OCI-LY1 (cell line): Measurements from ENCODE around the gene NFAM1.

Experiments used
- H2AFZ ChIP-seq: fragments of 200-600 bp; sonication (generic), shearing (Covaris generic); 2 replicates; pipeline ENCODE4 v1.6.0; 2014; ENCODE audit warnings: antibody characterized with exemption, mild to moderate bottlenecking, low read length
- H3F3A ChIP-seq: fragments of 200-600 bp; sonication (generic), shearing (Covaris generic); 2 replicates; pipeline ENCODE4 v1.6.0; 2014; ENCODE audit warnings: mild to moderate bottlenecking, antibody characterized with exemption, low read length, moderate library complexity; ENCODE audit not compliant: insufficient read depth
- H3K27ac ChIP-seq: fragments of 200-600 bp; sonication (generic); 2 replicates; pipeline ENCODE4 v1.5.1; 2014; ENCODE audit warnings: low read length, mixed run types, mild to moderate bottlenecking, low read depth; ENCODE audit not compliant: poor library complexity, severe bottlenecking
- H3K27me3 ChIP-seq: fragments of 200-600 bp; sonication (generic); 2 replicates; pipeline ENCODE4 v1.6.0; 2014; ENCODE audit warnings: antibody characterized with exemption, mild to moderate bottlenecking, low read length, moderate library complexity; ENCODE audit not compliant: insufficient read depth
- H3K36me3 ChIP-seq: fragments of 200-600 bp; sonication (generic); 2 replicates; pipeline ENCODE4 v1.6.1; 2014; ENCODE audit warnings: mild to moderate bottlenecking, antibody characterized with exemption, low read length, moderate library complexity, mixed read lengths; ENCODE audit not compliant: insufficient read depth
- H3K4me1 ChIP-seq: fragments of 200-600 bp; sonication (generic); 2 replicates; pipeline ENCODE4 v1.5.1; 2014; ENCODE audit warnings: mild to moderate bottlenecking, low read length, moderate library complexity; ENCODE audit not compliant: insufficient read depth, severe bottlenecking
- H3K4me2 ChIP-seq: fragments of 200-600 bp; sonication (generic), shearing (Covaris generic); 2 replicates; pipeline ENCODE4 v1.6.1; 2014; ENCODE audit warnings: low read length
- H3K4me3 ChIP-seq: fragments of 200-600 bp; sonication (generic); 2 replicates; pipeline ENCODE4 v1.5.1; 2014; ENCODE audit warnings: low read length, low read depth, mild to moderate bottlenecking, mixed read lengths; ENCODE audit not compliant: poor library complexity, severe bottlenecking
- H3K79me2 ChIP-seq: fragments of 200-600 bp; shearing (Covaris generic); 2 replicates; pipeline ENCODE4 v1.6.1; 2016; ENCODE audit warnings: mixed run types, low read length, mixed read lengths; ENCODE audit not compliant: insufficient read depth
- H3K9ac ChIP-seq: fragments of 200-600 bp; sonication (generic), shearing (Covaris generic); 2 replicates; pipeline ENCODE4 v1.6.1; 2014; ENCODE audit warnings: mild to moderate bottlenecking, low read length, mixed read lengths
- H3K9me2 ChIP-seq: fragments of 200-600 bp; sonication (generic), shearing (Covaris generic); 2 replicates; pipeline ENCODE4 v1.6.1; 2014; ENCODE audit warnings: low read depth, mild to moderate bottlenecking, low read length, mixed read lengths
- H3K9me3 ChIP-seq: fragments of 200-600 bp; shearing (Covaris generic); 2 replicates; pipeline ENCODE4 v1.6.1; 2014; ENCODE audit warnings: low read length, mixed read lengths
- H4K20me1 ChIP-seq: fragments of 200-600 bp; sonication (generic), shearing (Covaris generic); 2 replicates; pipeline ENCODE4 v1.6.0; 2016; ENCODE audit warnings: mild to moderate bottlenecking, low read length; ENCODE audit not compliant: insufficient read depth
- EZH2 ChIP-seq: fragments of 200-600 bp; sonication (generic), shearing (Covaris generic); IDR thresholded peaks from 2 replicates; pipeline ENCODE4 v1.8.0; 2017; ENCODE audit warnings: borderline replicate concordance, mixed run types, mild to moderate bottlenecking, antibody characterized with exemption, low read length, moderate library complexity, mixed read lengths
- TF ChIP-seq, protein P1 (sequence below): fragments of 200-600 bp; sonication (generic), shearing (Covaris generic); IDR thresholded peaks from 2 replicates; pipeline ENCODE4 v1.5.1; 2017; ENCODE audit warnings: mild to moderate bottlenecking, antibody characterized with exemption, low read length, moderate library complexity, mixed read lengths

NFAM1 gene

GRCh38 chr22:42425337-42425988 lies 6.7 kb downstream of the NFAM1 start:
- no peaks in the 10 kb centered on the region for H3F3A ChIP-seq
- no peaks in the 10 kb centered on the region for H3K79me2 ChIP-seq
- H3K36me3 ChIP-seq, result no peaks in the 10 kb centered on the region
- no peak overlapping the region for H3K4me3 ChIP-seq
- TF ChIP-seq, protein P1, sequence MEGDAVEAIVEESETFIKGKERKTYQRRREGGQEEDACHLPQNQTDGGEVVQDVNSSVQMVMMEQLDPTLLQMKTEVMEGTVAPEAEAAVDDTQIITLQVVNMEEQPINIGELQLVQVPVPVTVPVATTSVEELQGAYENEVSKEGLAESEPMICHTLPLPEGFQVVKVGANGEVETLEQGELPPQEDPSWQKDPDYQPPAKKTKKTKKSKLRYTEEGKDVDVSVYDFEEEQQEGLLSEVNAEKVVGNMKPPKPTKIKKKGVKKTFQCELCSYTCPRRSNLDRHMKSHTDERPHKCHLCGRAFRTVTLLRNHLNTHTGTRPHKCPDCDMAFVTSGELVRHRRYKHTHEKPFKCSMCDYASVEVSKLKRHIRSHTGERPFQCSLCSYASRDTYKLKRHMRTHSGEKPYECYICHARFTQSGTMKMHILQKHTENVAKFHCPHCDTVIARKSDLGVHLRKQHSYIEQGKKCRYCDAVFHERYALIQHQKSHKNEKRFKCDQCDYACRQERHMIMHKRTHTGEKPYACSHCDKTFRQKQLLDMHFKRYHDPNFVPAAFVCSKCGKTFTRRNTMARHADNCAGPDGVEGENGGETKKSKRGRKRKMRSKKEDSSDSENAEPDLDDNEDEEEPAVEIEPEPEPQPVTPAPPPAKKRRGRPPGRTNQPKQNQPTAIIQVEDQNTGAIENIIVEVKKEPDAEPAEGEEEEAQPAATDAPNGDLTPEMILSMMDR, result no peak
- TF ChIP-seq EZH2, result no peak
- H3K9me2 ChIP-seq, result no peaks in the 10 kb centered on the region
- H3K9ac ChIP-seq, result no peak overlapping the region
- no peak overlapping the region for H2AFZ ChIP-seq
- H3K27me3 ChIP-seq, result peaks cover 5% of the 10 kb centered on the region; the same call in 1 of the 2 replicates
- H4K20me1 ChIP-seq, result no peaks in the 10 kb centered on the region
- H3K4me1 ChIP-seq, result no peaks in the 10 kb centered on the region
- no peak overlapping the region for H3K4me2 ChIP-seq
- H3K27ac ChIP-seq, result no peak overlapping the region
- no peaks in the 10 kb centered on the region for H3K9me3 ChIP-seq

GRCh38 chr22:42419243-42419881 lies 12.8 kb downstream of the NFAM1 start:
- H3K4me1 ChIP-seq, result no peaks in the 10 kb centered on the region
- H4K20me1 ChIP-seq, result no peaks in the 10 kb centered on the region
- H3K27ac ChIP-seq, result no peak overlapping the region
- H3K36me3 ChIP-seq, result no peaks in the 10 kb centered on the region
- H3K9ac ChIP-seq, result no peak overlapping the region
- H3K4me2 ChIP-seq, result peak overlapping the region; percentile 32; the same call in 1 of the 2 replicates
- no peaks in the 10 kb centered on the region for H3K9me2 ChIP-seq
- TF ChIP-seq EZH2, result no peak
- TF ChIP-seq, protein P1, result no peak
- no peaks in the 10 kb centered on the region for H3K9me3 ChIP-seq
- no peak overlapping the region for H2AFZ ChIP-seq
- H3K27me3 ChIP-seq, result peaks cover 5% of the 10 kb centered on the region; the same call in 1 of the 2 replicates
- no peaks in the 10 kb centered on the region for H3F3A ChIP-seq
- H3K4me3 ChIP-seq, result no peak overlapping the region
- no peaks in the 10 kb centered on the region for H3K79me2 ChIP-seq

DNA sequence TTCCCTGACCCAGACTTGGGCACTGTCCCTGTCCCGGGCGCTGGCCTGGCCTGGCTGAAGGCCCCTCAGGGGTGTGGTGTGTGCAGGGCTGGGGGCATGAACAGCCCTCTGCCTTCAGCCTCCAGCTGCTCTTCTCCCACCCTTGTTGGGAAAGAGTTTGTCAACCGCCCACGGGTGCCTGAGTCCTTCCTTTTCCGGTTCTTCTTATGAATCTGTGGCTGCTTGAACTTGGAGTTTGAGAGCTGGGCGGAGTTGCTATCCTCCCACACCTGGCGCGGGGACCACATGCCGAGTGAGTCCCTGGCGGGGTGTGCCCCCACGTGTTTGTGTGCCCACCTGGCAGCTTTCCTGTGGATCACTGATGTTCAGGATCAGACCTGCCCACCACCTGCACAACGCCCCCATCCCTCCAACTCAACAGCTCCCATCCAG lies 13.4 kb downstream of the NFAM1 start:
- TF ChIP-seq EZH2, result no peak
- TF ChIP-seq, protein P1, result no peak
- H3K9ac ChIP-seq, result no peak overlapping the region
- no peaks in the 10 kb centered on the region for H3K79me2 ChIP-seq
- H3K27ac ChIP-seq, result no peak overlapping the region
- no peaks in the 10 kb centered on the region for H3K36me3 ChIP-seq
- no peaks in the 10 kb centered on the region for H3F3A ChIP-seq
- no peak overlapping the region for H2AFZ ChIP-seq
- no peaks in the 10 kb centered on the region for H4K20me1 ChIP-seq
- 0 out of 2 replicates have a peak overlapping the region, but pooled peaks have one; percentile 32 for H3K4me2 ChIP-seq
- H3K4me1 ChIP-seq, result no peaks in the 10 kb centered on the region
- H3K4me3 ChIP-seq, result no peak overlapping the region
- H3K9me3 ChIP-seq, result no peaks in the 10 kb centered on the region
- no peaks in the 10 kb centered on the region for H3K9me2 ChIP-seq
- peaks cover 5% of the 10 kb centered on the region; the same call in 1 of the 2 replicates for H3K27me3 ChIP-seq
